ENCODE results near the gene COX20.
A peak's percentile ranks its signal among the peaks of the same experiment; 100 is the strongest.
"Not testable (repeated sequence)": the region's sequence is repeated elsewhere in the genome, so short reads cannot be mapped to it uniquely, and the experiment has no call there.

Gene COX20

DNA sequence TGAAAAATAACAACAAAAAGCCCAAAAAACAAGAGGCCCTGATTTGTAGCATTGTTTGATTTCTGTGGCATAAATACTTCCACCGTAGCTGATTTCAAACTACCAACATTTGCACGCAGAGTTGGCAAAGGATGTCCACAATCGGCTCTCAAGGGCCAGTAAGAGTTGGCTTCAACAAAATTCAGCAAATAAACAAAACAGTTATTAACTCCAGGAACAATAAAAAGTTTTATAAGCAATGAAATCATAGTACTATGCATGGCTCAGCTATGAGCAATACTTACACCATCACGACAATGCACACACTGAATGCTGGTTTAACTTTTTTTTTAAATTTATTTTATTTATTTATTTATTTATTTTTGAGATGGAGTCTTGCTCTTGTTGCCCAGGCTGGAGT, 8.7 kb upstream of the COX20 start:
- no peak for DNase-seq

DNA sequence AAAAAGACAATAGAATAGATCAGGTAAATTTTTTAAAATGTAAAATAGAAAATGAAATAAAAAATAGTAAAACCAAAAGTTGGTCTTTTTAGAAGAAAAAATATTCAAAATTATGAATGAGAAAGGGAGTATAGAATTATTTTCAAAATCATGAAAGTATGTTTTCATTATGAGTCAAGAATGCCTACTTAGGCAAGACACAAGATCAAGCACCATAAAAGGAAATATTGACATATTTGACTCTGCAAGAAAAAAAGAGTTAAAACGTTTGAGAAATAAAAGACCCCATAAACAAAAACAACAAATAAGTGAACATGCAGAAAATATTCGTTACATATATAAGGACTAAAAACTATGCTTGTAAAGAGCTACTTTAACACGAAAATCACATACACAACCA, 4.8 kb upstream of the COX20 start:
- DNase-seq: no peak

DNA sequence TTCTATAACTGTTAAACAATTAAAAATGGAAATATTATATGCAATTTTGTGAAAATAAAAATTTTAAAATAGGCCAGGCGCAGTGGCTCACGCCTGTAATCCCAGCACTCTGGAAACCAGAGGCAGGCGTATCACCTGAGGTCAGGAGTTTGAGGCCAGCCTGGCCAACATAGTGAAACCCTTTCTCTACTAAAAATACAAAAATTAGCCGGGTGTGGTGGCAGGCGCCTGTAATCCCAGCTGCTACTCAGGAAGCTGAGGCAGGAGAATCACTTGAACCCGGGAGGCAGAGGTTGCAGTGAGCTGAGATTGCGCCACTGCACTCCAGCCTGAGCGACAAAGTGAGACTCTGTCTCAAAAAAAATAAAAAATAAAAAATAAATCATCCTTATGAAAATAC, 2.2 kb upstream of the COX20 start:
- not testable (repeated sequence) for DNase-seq

DNA sequence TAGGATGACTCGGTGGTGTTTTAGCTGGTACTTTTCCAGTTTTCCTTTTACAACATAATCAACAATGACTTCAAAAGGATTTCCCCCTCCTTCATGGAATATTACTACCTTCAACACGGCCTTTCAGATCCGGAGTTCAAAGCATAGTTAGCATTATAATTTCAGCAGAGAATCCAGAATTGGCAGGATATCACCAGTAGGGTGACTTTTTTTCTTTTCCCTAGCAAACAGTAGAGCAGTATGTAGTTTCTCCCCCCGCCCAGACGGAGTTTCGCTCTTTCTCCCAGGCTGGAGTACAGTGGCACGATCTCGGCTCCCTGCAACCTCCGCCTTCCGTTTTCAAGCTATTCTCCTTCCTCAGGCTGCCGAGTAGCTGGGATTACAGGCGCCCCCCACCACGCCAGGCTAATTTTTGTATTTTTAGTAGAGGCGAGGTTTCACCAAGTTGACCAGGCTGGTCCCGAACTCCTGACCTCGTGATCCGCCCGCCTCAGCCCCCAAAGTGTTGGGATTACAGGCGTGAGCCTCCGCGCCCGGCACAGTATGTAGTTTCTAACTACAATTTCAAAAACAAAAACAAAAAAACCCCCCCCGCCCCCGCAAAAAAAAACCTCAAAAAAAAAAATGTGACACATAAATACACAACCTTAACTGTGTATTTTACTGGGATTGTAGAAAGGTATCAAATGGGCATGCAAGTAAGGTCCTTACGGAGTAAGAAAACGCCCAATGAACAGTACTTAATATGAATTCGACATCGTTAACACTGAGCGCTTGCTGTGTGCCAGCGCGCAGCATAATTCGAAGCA, 1.5 kb upstream of the COX20 start:
- DNase-seq: peak; percentile 56

DNA sequence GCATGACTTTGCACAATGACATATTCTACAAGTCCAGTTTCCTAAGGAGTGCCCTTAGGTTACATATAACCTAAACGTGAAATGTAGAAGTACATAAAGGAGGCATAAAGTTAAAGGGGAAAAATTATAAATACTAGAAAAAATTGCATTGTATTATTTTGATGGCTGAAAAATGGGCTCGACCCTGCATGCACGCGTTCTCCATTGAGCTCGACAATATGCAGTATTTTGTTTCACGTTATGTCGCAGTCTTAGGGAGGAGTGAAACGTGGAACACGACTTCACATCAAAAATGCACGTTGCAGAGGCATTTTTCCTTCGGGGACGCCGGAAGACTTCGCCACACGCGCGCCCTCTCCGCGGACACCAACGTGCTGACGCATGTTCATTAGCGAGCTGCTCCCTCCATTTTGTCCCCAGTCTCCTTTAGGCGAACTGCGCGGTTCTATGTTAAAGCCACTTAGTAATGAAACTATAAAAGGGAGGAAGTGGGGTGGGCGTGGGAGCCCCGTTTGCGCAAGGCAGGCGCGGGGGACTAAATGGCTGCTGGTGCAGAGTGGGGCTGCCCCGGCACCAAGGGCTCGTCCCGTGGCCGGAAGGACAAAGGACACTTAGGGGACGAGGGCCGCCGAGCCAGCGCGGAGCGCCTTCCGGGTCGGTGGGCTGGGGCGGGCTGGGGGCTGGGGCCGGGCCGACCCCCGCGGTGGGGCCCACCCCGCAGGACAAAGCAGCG, 749 bp upstream of the COX20 start:
- DNase-seq: peak; percentile 91

DNA sequence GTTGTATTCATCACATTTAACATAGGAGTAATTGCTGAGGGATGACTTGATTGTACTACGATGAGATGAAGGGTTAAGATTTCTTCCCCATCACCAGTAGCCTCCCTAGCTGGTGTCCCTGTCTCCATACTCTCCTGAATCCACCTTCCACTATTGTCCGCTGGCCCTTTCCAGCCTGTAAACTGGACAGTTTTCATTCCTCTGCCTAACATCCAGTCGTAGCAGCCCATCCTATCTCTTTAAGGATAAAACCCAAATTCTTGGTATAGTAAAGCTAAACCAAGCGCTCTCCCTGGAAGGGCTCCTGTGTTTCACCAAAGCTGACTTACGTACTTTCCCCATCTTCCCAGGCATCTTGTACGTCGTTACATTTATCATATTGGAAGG, 670 bp downstream of the COX20 start:
- no peak for DNase-seq

DNA sequence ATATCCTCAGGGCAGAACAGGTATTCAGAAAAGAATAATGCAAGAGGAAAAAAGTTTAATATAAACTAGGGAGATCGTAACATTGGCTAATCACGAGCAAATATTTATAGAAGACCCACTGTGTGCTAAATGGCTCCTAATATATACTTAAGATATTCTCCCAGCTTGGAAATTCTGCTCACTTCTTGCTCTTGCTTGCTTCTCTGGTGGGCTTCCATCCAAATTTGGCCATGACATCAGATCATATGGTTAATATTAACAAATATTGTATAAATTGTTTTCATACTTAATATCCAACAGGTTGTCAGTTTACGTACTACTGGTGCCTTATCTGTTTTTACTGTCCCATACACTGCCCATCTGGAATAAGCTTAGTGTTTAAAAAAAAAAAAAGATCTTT, 1.1 kb downstream of the COX20 start:
- no peak for DNase-seq

DNA sequence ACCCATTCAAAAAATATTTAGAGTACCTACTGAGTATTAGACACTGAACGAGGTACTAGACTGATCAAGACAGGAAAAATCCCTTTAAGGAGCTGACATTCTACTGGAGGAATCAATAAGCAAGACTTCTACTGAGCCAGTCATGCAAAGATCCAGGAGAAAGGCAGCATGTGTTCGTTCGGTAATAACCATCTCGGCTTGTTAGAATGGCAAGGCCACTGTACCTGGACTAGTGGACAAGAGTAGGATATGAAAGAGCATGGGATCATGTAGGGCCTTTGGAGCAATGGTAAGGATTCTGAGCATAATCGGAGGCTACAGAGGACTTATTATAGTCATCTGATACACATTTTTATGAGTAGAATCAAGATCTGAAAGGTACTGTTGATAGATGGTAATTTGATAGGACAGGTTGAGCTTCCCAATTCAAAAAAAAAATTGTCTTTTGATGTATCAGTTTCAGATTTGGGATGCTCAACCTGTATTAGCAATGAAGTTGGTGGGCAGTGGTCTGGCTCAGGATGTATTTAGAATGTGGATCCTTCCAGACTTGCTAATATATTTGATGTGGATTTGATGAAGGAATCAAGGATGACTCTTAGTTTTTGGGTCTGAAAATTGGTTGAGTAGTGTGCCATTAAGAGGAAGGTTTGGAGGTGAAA, 2.3 kb downstream of the COX20 start:
- no peak for DNase-seq

DNA sequence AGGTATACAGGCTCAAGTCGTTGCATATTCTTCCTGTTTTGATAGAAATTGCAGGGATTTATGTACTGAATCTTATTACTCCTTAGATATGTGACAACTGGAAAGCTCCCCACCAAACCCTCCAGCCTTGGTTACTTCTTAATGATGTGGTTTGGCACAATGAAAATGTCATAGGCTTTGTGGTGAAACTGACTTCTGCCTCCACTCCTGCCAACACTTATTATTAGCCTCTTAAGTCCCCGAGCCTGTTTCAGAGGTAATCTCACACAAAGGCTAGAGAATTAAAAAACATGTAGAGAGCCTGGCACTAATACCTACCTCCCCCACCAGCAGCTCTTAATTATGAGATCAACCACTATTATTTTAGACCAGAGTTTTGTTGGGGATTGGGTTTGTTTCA, 4.2 kb downstream of the COX20 start:
- DNase-seq: no peak

DNA sequence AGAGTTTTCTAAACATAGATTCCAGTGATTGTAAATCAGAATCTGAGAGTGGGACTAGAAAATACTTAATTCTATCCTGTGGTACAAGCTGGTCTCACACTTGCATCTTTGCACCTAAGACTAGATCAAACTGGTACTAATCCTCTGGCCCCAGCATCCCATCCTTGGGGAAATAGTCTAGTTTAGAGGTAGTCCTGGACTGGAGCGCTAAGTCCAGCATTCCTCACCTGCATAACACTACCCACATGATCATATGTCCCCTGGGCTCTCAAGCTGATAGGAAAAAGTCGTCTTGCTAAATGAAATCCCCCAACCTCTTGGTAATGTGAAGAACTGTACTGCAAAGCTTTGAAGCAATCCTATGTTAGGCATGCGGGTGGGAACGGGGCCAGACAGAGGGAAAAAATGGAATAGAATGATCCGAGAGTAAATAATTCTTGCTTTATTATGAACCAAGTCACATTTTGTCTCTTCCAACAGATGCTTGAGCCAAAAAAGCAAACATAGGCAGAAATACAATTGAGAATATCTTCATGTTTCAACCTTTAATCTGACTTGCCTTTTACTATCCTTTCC, 4.8 kb downstream of the COX20 start:
- DNase-seq: no peak

DNA sequence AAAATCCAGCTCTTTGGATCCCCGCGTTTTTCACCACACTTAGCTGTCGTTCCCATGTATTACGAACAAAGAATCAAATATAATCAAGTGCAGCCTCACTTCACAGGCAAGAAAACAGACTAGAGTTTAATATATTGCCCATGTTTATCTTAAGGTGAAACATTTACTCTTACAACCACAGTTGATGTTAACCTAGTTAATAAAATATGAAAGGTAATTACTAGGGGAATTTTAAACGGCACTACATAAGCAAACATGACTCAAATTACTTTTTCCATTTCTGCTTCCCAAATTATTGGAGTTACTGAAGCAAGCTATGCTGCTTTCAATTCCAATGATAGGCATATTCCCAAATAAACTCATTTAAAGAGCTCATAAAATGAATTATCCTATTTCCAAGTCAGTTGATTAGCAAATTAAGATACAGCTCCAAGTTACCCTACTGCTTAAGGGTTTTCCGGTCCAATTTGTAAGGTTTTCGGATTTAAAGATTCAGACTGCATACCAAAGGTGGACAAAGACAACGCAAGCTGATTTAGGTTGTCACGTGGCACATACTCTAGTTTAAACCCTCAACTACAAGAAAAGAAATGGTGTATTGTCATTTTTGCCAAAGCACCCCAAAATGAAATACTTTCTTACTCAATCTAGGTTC, 5.9 kb downstream of the COX20 start:
- no peak for DNase-seq

DNA sequence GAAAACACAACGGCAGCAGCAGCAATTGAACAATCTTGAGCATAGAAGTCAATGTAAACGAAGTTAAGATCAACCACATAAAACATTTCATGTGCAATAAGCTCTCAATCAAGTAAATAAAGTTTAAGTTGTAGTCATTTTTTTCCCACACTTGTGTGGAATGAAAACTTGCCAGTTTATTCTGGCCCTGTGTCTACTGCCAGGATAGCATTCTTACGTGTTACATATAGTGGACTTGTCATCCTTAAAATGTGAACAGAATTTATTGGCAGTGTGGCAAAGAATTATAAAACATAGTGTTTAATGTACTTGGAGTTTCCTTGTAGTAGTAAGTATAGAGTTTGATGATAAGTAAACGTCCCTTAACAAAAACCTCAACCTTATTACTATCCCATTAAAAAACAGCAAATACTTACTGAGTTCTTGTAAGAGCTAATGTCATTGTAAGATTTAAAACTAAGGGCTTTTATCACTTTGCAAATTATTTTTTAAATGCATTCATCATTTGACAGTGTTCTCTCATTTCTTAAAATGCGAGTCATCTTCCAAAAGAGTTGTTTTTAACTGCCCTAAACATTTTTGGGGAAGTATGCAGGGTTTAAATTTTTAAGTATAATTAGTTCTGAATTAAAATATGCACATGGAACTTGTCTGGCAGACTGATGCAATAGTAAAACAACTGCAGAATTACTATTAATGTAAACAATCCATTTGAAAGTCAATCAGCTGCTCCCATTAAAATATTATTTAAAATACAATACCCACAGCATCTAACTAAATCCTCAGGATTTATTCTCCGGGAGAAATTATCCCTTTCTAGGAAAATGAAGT, 7.9 kb downstream of the COX20 start:
- DNase-seq: no peak

DNA sequence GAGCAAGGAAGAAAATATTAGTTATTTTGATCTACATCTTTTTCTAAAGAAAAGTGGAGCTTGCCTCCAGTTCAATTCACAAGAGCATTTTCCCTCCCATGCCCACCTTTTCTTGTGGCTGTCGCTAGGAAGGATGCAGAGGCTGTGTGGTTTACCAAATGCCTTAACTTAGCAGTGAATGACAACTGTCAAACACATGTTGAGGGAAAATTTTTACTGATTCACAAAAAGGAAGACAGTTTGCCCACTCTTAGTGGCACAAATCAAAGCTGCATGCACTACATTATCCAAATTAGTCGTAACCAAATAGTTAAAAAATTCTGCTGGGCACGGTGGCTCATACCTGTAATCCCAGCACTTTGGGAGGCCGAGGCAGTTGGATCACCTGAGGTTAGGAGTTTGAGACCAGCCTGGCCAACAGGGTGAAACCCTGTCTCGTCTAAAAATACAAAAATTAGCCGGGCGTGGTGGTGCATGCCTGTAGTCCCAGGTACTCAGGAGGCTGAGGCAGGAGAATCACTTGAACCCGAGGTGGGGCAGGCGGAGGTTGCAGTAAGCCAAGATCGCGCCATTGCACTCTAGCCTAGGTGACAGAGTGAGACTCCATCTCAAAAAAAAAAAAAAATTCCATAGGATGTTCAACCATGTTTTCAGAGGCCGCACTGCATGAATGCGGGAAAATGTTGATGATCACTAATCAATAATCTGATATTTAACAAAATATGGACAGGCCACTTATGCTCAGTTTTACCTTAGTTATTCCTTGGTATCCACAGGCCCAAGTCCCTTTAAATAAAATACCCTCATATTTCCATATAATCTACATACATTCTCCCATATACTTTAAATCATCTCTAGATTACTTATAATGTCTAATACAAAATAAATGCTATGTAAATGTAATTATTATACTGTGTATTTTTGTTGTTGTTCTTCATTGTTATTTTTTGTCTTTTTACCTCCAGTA, 9.0 kb downstream of the COX20 start:
- no peak for DNase-seq

DNA sequence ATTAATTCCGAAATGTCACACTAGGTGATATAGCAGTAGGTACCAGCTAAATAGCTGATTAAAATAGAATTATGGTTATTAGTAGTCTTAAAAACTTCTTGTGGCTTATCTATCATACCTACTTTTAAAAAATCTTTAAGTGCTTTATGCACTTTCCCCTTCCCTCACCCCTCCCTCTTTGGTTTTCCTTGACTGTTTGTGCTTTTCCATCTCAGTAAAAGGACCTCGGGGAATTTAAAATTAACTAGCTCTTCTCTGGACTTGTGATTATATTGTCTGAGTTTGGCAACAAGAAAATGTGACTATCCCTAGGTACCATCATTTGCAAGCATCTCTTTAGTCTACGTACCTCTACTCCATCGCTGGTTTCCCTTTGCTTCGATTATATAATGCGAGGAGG, 11.2 kb downstream of the COX20 start:
- no peak for DNase-seq

DNA sequence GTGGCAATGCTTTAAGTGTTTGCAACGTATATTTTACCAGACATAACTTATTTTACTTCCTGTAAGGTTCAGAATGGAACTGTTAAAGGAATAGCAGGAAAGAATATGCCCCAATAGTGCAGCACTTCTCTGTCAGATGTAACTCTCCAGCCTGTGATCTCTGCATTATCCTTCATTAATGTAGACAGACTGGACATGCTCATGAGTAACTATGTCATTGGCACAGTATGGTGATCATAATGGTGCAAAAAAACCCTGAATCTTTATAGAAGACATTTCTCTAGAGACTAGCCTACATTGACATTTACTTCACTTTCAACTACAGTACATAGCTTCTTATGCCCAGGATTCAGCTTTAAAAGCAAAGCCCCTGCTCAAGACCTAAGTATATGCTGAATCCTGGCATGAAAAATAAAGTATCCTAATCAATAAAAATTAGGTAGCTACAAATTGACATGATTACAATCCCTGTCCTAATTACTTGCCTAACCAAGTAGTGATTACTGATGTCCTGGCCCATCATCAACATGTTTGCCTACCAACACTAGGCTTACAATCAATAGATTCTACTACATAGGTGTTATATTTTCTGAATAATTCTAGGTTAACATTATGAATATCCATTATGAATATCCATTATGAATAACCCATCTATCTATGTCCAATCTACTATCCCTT, 13.9 kb downstream of the COX20 start:
- no peak for DNase-seq

DNA sequence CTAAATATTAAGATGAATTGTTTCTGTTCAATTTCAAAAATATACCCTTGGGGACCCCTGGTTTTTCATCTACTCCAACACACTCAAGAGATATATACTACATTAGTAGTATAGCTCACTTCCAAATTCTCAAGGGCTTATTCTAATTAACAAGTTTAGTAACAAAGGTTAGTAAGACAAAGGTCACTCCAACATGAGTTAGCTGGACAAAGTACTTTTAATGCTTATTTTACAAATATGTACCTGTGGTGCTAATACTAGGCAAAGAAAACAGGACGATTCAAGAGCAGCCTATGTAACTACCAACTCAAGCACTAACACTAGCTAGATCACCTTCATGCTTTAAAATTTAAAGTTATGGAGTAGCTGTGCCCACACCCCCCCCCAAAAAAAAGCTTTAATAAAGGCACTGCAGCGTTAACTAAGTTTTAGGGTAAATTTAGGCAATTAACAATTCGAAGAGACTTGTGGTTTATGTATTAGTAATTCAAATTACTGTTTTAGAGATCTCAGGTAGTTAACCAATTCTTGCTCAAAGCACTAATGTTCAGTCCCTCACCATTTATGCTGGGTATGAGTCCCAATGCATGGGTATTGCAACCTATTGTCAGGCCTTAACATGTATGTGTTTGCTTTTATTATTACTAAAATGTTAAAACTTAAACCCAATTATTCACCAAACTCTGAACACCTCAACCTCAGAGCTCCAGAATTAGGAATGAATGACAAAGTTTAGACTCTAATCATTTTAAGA, 14.8 kb downstream of the COX20 start:
- DNase-seq: no peak

DNA sequence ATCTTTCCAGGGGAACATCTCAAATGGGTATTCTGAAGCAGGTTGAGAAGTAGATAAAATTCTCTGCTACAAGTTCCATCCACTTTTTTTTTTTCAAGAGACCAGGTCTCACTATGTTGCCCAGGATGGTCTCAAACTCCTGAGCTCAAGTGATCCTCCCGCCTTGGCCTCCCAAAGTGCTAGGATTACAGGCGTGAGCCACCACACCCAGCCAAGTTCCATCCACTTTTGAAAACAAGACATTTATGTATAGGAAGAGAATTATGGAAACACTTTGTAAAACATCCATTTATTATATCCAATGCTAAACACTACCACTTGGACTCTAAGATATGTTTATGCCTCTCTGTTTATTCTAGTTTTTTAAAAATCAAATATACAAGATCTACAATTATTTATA, 15.4 kb downstream of the COX20 start:
- DNase-seq: no peak

DNA sequence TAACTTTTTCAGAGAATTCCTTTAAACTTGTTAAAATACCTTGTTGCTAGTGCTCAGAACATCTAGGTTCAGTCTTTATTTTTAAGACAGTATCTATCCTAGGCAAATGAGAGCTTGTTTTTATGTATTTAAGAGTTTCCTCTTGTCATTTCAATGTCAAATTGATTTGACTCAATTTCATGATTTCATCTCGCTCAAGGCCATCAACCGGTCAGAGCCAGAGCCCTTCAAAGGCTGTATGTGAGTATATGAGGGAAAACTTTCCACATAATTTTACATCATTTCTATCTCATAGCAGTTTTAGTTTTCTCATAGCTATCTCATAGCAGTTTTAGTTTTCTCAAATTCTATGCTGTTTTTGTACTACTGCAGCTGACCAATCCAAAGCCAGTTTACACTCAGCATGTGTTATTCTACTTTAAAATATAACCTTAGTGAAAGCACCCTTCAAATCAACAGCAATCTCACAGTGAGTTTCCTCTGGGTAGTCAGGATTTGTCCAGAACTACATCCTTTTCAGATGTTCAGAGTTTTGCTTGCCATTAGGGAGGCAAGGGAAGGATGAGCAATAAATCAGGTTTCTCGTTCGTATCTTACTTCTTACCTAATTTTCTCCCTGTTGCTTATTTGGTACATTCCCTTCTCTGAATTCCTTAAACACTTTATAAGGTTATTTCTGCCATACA, 16.2 kb downstream of the COX20 start:
- no peak for DNase-seq

DNA sequence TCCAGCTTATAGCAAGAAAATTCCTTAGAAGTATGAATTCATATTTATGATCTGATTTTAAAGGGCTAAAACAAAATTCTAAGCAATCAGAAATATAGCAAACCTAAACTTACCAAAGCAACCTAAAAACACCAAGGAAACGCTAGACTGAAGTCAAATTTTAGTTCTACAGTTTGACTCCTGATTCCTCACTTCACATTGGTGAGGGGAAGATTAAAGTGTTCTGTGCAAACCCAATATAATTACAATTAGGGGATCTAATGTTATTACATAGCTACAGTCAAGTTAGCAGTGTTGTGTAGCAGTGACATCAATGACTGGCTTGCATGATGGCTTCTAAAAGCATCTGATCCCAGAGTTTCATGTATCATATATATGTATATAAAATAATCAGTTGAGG, 17.2 kb downstream of the COX20 start:
- DNase-seq: no peak
